ENCODE measurements around the gene ANKRD34C. TPM values are rescaled to one million over a fixed set of nuclear protein-coding genes. Genes with fewer than 3 reads are reported as not detected.
A peak's percentile ranks its signal among the peaks of the same experiment; 100 is the strongest.
"Not testable (repeated sequence)": the region's sequence is repeated elsewhere in the genome, so short reads cannot be mapped to it uniquely, and the experiment has no call there.

The ANKRD34C gene
- total and polyA plus RNA-seq, 5 donors from 2014 or later = not detected

GRCh38 chr15:79314186-79314585 is 31.7 kb downstream of the ANKRD34C start:
- Histone ChIP-seq H3K4me3 (ENCODE audit: low read depth, low read length) (no peak overlapping the region), H3K9me3 (ENCODE audit: control insufficient read depth in 2 of 2, low read length in 2 of 2) (no peaks in the 10 kb centered on the region), H3K27me3 (ENCODE audit: control insufficient read depth, insufficient read depth, low read length) (no peaks in the 10 kb centered on the region), H3K27ac (ENCODE audit: insufficient read depth, low read length, poor library complexity, severe bottlenecking) (no peak overlapping the region), H3K36me3 (ENCODE audit: control insufficient read depth, insufficient read depth, low read length) (peaks cover 57% of the 10 kb centered on the region), H3K4me1 (ENCODE audit: control insufficient read depth, insufficient read depth, low read length, poor library complexity, severe bottlenecking) (peaks cover 26% of the 10 kb centered on the region)
- ATAC-seq (ENCODE audit: low read depth in 2 of 2) (no peak), DNase-seq (no peak)
- Mint-ChIP-seq H3K36me3 (peaks cover 62% of the 10 kb centered on the region), H3K27me3 (peaks cover 8% of the 10 kb centered on the region), H3K4me1 (peaks cover 15 to 71% (median 50%) of the 10 kb centered on the region in 4 donors), H3K27ac (no peak overlapping the region), H3K9me3 (peaks cover 0 to 1% (median 0%) of the 10 kb centered on the region in 7 donors), H3K4me3 (peak overlapping the region in 3 of 4 donors; percentile 0 to 91 (median 67))

DNA sequence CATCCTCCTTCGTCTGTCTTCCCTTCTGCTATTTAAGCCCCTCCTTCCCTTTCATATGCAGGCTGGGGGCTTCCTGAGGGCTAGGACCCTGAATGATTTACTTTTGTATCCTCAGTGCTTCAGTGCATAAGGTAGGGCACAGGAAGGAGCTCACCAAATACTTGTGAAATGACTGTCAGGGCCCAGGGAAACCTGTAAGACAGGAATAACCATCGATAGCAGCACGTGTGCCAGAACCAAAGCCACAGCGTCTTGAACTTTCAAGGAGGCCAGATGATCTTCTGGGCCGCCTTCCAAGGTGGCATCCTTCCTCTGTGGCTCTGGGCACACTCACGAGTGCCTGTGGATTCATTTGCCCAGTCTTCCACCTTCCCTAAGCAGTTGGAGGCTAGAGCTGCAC is 32.3 kb downstream of the ANKRD34C start:
- peaks cover 26% of the 10 kb centered on the region for H3K4me1 ChIP-seq (ENCODE audit: control insufficient read depth, insufficient read depth, low read length, poor library complexity, severe bottlenecking)
- H3K27me3 Mint-ChIP-seq = peaks cover 6% of the 10 kb centered on the region
- ATAC-seq (ENCODE audit: low read depth in 2 of 2) = no peak
- H3K4me3 Mint-ChIP-seq = peak overlapping the region in 1 of 4 donors; percentile 52
- H3K9me3 ChIP-seq (ENCODE audit: control insufficient read depth in 2 of 2, low read length in 2 of 2) = no peaks in the 10 kb centered on the region
- no peak for DNase-seq
- H3K4me1 Mint-ChIP-seq = peaks cover 17 to 71% (median 53%) of the 10 kb centered on the region in 4 donors
- no peak overlapping the region for H3K27ac ChIP-seq (ENCODE audit: insufficient read depth, low read length, poor library complexity, severe bottlenecking)
- peaks cover 62% of the 10 kb centered on the region for H3K36me3 ChIP-seq (ENCODE audit: control insufficient read depth, insufficient read depth, low read length)
- H3K4me3 ChIP-seq (ENCODE audit: low read depth, low read length) = no peak overlapping the region
- no peak overlapping the region for H3K27ac Mint-ChIP-seq
- peaks cover 68% of the 10 kb centered on the region for H3K36me3 Mint-ChIP-seq
- no peaks in the 10 kb centered on the region for H3K27me3 ChIP-seq (ENCODE audit: control insufficient read depth, insufficient read depth, low read length)
- H3K9me3 Mint-ChIP-seq = peaks cover 0 to 1% (median 0%) of the 10 kb centered on the region in 7 donors

- no peak overlapping the region for H3K4me3 ChIP-seq (ENCODE audit: low read depth, low read length)
- no peak for ATAC-seq (ENCODE audit: low read depth in 2 of 2)
- H3K36me3 ChIP-seq (ENCODE audit: control insufficient read depth, insufficient read depth, low read length) = peaks cover 70% of the 10 kb centered on the region
- peaks cover 0 to 1% (median 0%) of the 10 kb centered on the region in 7 donors for H3K9me3 Mint-ChIP-seq
- peaks cover 17 to 70% (median 51%) of the 10 kb centered on the region in 4 donors for H3K4me1 Mint-ChIP-seq
- H3K27ac Mint-ChIP-seq = no peak overlapping the region
- H3K9me3 ChIP-seq (ENCODE audit: control insufficient read depth in 2 of 2, low read length in 2 of 2) = no peaks in the 10 kb centered on the region
- no peak for DNase-seq
- H3K4me3 Mint-ChIP-seq = peak overlapping the region in 1 of 4 donors; percentile 52
- no peaks in the 10 kb centered on the region for H3K27me3 Mint-ChIP-seq
- H3K4me1 ChIP-seq (ENCODE audit: control insufficient read depth, insufficient read depth, low read length, poor library complexity, severe bottlenecking) = peaks cover 21% of the 10 kb centered on the region
- no peak overlapping the region for H3K27ac ChIP-seq (ENCODE audit: insufficient read depth, low read length, poor library complexity, severe bottlenecking)
- H3K36me3 Mint-ChIP-seq = peaks cover 75% of the 10 kb centered on the region
- H3K27me3 ChIP-seq (ENCODE audit: control insufficient read depth, insufficient read depth, low read length) = no peaks in the 10 kb centered on the region
These were observed 33.3 kb downstream of the ANKRD34C start for GRCh38 chr15:79315623-79316328.

DNA sequence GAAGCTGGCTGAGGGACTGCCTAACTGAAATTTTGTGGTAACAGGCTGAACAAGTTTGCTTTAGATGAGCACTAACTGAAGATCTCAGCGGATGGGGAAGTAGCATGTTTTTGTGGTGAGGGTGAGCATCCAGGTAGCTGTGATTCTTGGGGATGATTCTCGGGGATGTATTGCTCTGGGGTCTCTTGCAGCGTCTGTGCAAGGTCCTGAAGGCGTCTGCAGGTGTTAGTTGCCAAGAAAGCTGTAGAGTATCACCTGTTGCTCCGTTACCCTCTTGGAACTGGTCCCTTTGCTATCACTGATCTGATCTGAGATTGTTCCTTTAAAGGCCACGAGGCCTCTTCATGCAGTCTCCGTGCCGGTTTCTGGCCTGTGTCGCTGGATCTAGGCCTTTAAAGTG is 34.3 kb downstream of the ANKRD34C start:
- DNase-seq (no peak), ATAC-seq (ENCODE audit: low read depth in 2 of 2) (no peak)
- Histone ChIP-seq H3K36me3 (ENCODE audit: control insufficient read depth, insufficient read depth, low read length) (peaks cover 79% of the 10 kb centered on the region), H3K4me1 (ENCODE audit: control insufficient read depth, insufficient read depth, low read length, poor library complexity, severe bottlenecking) (peaks cover 13% of the 10 kb centered on the region), H3K9me3 (ENCODE audit: control insufficient read depth in 2 of 2, low read length in 2 of 2) (no peaks in the 10 kb centered on the region), H3K27me3 (ENCODE audit: control insufficient read depth, insufficient read depth, low read length) (no peaks in the 10 kb centered on the region), H3K4me3 (ENCODE audit: low read depth, low read length) (no peak overlapping the region), H3K27ac (ENCODE audit: insufficient read depth, low read length, poor library complexity, severe bottlenecking) (no peak overlapping the region)
- no peaks in the 10 kb centered on the region for H3K27me3 Mint-ChIP-seq
- H3K9me3 Mint-ChIP-seq = peaks cover 0 to 1% (median 0%) of the 10 kb centered on the region in 7 donors
- peaks cover 22 to 72% (median 50%) of the 10 kb centered on the region in 4 donors for H3K4me1 Mint-ChIP-seq
- H3K4me3 Mint-ChIP-seq = peak overlapping the region in 1 of 4 donors; percentile 20
- peaks cover 82% of the 10 kb centered on the region for H3K36me3 Mint-ChIP-seq
- peak overlapping the region in 2 of 3 donors; percentile 45 to 69 for H3K27ac Mint-ChIP-seq

- H3K4me1 Mint-ChIP-seq = peaks cover 9 to 45% (median 29%) of the 10 kb centered on the region in 4 donors
- H3K9me3 Mint-ChIP-seq; H3K4me3 Mint-ChIP-seq; H3K9me3 ChIP-seq (ENCODE audit: control insufficient read depth in 2 of 2, low read length in 2 of 2); DNase-seq; H3K4me1 ChIP-seq (ENCODE audit: control insufficient read depth, insufficient read depth, low read length, poor library complexity, severe bottlenecking); ATAC-seq (ENCODE audit: low read depth in 2 of 2); H3K4me3 ChIP-seq (ENCODE audit: low read depth, low read length); H3K27me3 Mint-ChIP-seq; H3K27ac ChIP-seq (ENCODE audit: insufficient read depth, low read length, poor library complexity, severe bottlenecking); H3K27ac Mint-ChIP-seq; H3K27me3 ChIP-seq (ENCODE audit: control insufficient read depth, insufficient read depth, low read length): not testable (repeated sequence)
- H3K36me3 Mint-ChIP-seq = peaks cover 82% of the 10 kb centered on the region
- peaks cover 75% of the 10 kb centered on the region for H3K36me3 ChIP-seq (ENCODE audit: control insufficient read depth, insufficient read depth, low read length)
These were observed 37.5 kb downstream of the ANKRD34C start for GRCh38 chr15:79319973-79320372.

DNA sequence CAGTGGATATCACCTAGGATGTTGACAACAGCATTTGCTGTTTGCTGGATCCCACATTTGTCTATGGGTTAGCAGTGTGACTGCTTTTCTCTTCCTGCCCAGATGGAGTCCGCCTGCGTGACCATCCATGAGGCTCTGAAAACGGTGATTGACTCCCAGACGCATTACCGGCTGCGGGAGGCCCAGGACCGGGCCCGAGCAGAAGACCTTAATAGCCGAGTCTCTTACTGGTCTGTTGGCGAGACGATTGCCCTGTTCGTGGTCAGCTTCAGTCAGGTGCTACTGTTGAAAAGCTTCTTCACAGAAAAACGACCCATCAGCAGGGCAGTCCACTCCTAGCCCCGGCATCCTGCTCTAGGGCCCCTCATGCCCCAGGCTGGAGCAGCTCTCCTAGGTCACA is 39.4 kb downstream of the ANKRD34C start:
- H3K4me3 ChIP-seq (ENCODE audit: low read depth, low read length) = no peak overlapping the region
- Mint-ChIP-seq H3K4me3 (no peak overlapping the region), H3K36me3 (peaks cover 83% of the 10 kb centered on the region), H3K27me3 (no peaks in the 10 kb centered on the region), H3K27ac (peak overlapping the region in 1 of 3 donors; percentile 81), H3K4me1 (peaks cover 9 to 36% (median 24%) of the 10 kb centered on the region in 4 donors), H3K9me3 (peaks cover 0 to 1% (median 0%) of the 10 kb centered on the region in 7 donors)
- DNase-seq = no peak
- H3K9me3 ChIP-seq (ENCODE audit: control insufficient read depth in 2 of 2, low read length in 2 of 2) = no peaks in the 10 kb centered on the region
- ATAC-seq (ENCODE audit: low read depth in 2 of 2) = no peak
- no peaks in the 10 kb centered on the region for H3K4me1 ChIP-seq (ENCODE audit: control insufficient read depth, insufficient read depth, low read length, poor library complexity, severe bottlenecking)
- no peak overlapping the region for H3K27ac ChIP-seq (ENCODE audit: insufficient read depth, low read length, poor library complexity, severe bottlenecking)
- no peaks in the 10 kb centered on the region for H3K27me3 ChIP-seq (ENCODE audit: control insufficient read depth, insufficient read depth, low read length)
- H3K36me3 ChIP-seq (ENCODE audit: control insufficient read depth, insufficient read depth, low read length) = peaks cover 70% of the 10 kb centered on the region

DNA sequence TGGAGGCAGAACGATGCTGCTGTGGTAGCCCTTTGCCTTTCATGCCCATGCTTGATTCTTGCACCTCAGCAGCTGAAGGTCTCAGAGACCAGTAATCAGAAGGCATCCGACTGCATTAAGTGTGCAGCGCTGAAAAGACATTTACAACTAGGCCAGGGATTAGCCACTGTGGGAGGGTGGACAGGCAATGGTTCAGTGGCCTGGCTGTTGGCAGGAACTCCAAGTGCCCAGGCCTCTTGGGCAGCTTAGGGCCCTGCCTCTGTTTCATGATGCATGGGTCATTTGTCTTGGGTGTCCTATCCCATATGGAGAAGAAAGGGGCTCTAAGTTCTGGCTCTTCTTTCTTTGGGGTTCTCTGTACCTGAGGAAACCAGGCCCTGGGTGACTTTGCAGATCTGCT is 39.8 kb downstream of the ANKRD34C start:
- H3K4me1 Mint-ChIP-seq = peaks cover 9 to 31% (median 20%) of the 10 kb centered on the region in 4 donors
- no peaks in the 10 kb centered on the region for H3K27me3 ChIP-seq (ENCODE audit: control insufficient read depth, insufficient read depth, low read length)
- H3K4me1 ChIP-seq (ENCODE audit: control insufficient read depth, insufficient read depth, low read length, poor library complexity, severe bottlenecking) = no peaks in the 10 kb centered on the region
- peaks cover 83% of the 10 kb centered on the region for H3K36me3 Mint-ChIP-seq
- H3K9me3 ChIP-seq (ENCODE audit: control insufficient read depth in 2 of 2, low read length in 2 of 2) = no peaks in the 10 kb centered on the region
- no peak for ATAC-seq (ENCODE audit: low read depth in 2 of 2)
- no peak overlapping the region for H3K27ac Mint-ChIP-seq
- H3K9me3 Mint-ChIP-seq = peaks cover 0 to 1% (median 0%) of the 10 kb centered on the region in 7 donors
- H3K4me3 ChIP-seq (ENCODE audit: low read depth, low read length) = no peak overlapping the region
- no peak overlapping the region for H3K27ac ChIP-seq (ENCODE audit: insufficient read depth, low read length, poor library complexity, severe bottlenecking)
- peaks cover 67% of the 10 kb centered on the region for H3K36me3 ChIP-seq (ENCODE audit: control insufficient read depth, insufficient read depth, low read length)
- no peak for DNase-seq
- no peak overlapping the region for H3K4me3 Mint-ChIP-seq
- H3K27me3 Mint-ChIP-seq = no peaks in the 10 kb centered on the region

DNA sequence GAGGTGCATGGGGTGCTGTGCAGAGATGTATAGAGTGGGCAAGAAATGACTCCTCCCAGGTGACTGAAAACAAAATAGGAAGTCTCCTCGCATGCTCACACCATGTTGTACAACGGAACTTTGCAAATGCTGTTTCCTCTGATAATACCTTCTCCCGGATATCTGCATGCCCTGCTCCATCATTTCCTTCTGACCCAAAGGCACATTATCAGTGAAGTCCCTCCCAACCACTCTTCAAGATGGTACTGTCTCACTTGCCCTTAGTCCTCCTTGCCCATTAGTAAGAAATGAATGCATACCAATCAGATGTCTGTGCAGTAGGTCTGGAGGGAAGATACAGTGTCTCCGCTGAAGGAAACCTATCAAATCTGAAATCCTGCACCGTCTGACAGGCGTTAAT is 40.4 kb downstream of the ANKRD34C start:
- Mint-ChIP-seq H3K4me1 (peaks cover 8 to 25% (median 15%) of the 10 kb centered on the region in 4 donors), H3K27me3 (no peaks in the 10 kb centered on the region), H3K27ac (no peak overlapping the region), H3K4me3 (no peak overlapping the region), H3K36me3 (peaks cover 82% of the 10 kb centered on the region), H3K9me3 (peaks cover 0 to 1% (median 0%) of the 10 kb centered on the region in 7 donors)
- Histone ChIP-seq H3K27me3 (ENCODE audit: control insufficient read depth, insufficient read depth, low read length) (no peaks in the 10 kb centered on the region), H3K9me3 (ENCODE audit: control insufficient read depth in 2 of 2, low read length in 2 of 2) (no peaks in the 10 kb centered on the region), H3K27ac (ENCODE audit: insufficient read depth, low read length, poor library complexity, severe bottlenecking) (no peak overlapping the region), H3K4me3 (ENCODE audit: low read depth, low read length) (no peak overlapping the region), H3K4me1 (ENCODE audit: control insufficient read depth, insufficient read depth, low read length, poor library complexity, severe bottlenecking) (no peaks in the 10 kb centered on the region), H3K36me3 (ENCODE audit: control insufficient read depth, insufficient read depth, low read length) (peaks cover 64% of the 10 kb centered on the region)
- ATAC-seq (ENCODE audit: low read depth in 2 of 2) (no peak), DNase-seq (no peak)
